ENCODE measurements around the gene CA11. TPM values are rescaled to one million over a fixed set of nuclear protein-coding genes. Genes with fewer than 3 reads are reported as not detected.

CA11 gene
- total RNA-seq, 1 donor from 2014 or later, result not detected

- intact Hi-C loops (cut with DNase I), result loop anchor here (1.0 to 2.0 kb wide), 5 partner anchors 15 to 175 kb away; partner anchors contain the start of genes CYTH2 and GRWD1
- no peak for DNase-seq (ENCODE audit: low spot score in 2 of 2)
- peaks cover 19 to 32% of the 10 kb centered on the region in 2 donors for H3K4me1 ChIP-seq
Observed at GRCh38 chr19:48619692-48620585, 26.0 kb downstream of the CA11 start.

GRCh38 chr19:48618916-48619691 is 26.9 kb downstream of the CA11 start, which contains the start of the genes RPL18 and SPHK2:
Gene RPL18, minus strand, starts transcription at chr19:48619178. Its CDS starts 35 bp downstream, at chr19:48619143.
Gene SPHK2, plus strand, starts transcription at chr19:48619506. Its CDS starts 1,009 bp downstream, at chr19:48620515.
- no peak for TF ChIP-seq CTCF (IDR thresholded peaks at IDR 0.05)
- Histone ChIP-seq H3K4me3 (peak within 1 kb of the TSS; percentile 68 to 95), H3K27me3 (no peaks in the 10 kb centered on the region), H3K9me3 (no peaks in the 10 kb centered on the region), H3K27ac (peak within 1 kb of the TSS; percentile 86 to 87), H3K36me3 (peaks cover 18 to 29% of the 10 kb centered on the region in 2 donors), H3K4me1 (peaks cover 16 to 27% of the 10 kb centered on the region in 2 donors)
- intact Hi-C loops (cut with DNase I), result loop anchor here (1.0 to 2.0 kb wide), 5 partner anchors 16 to 174 kb away; partner anchors contain the start of genes CYTH2 and GRWD1
- DNase-seq (ENCODE audit: low spot score in 2 of 2), result peak; percentile 94 to 99

More at GRCh38 chr19:48619692-48620585, 26.0 kb downstream of the CA11 start:
- TF ChIP-seq CTCF (IDR thresholded peaks at IDR 0.05), result peak in 1 of 3 experiments; percentile 5
- Histone ChIP-seq H3K36me3 (peaks cover 18 to 27% of the 10 kb centered on the region in 2 donors), H3K9me3 (no peaks in the 10 kb centered on the region), H3K27me3 (no peaks in the 10 kb centered on the region), H3K27ac (peak overlapping the region; percentile 86 to 87), H3K4me3 (peak overlapping the region; percentile 68 to 95)

- intact Hi-C loops (cut with DNase I), result loop anchor here (2.0 kb wide), 1 partner anchor 30 kb away; no protein-coding TSS in a partner anchor
- no peak for DNase-seq (ENCODE audit: low spot score in 2 of 2)
- no peaks in the 10 kb centered on the region for H3K9me3 ChIP-seq
- peaks cover 18 to 29% of the 10 kb centered on the region in 2 donors for H3K36me3 ChIP-seq
- TF ChIP-seq CTCF (IDR thresholded peaks at IDR 0.05), result no peak
- H3K4me1 ChIP-seq, result peaks cover 12 to 23% of the 10 kb centered on the region in 2 donors
- H3K27me3 ChIP-seq, result no peaks in the 10 kb centered on the region
- peak overlapping the region; percentile 68 to 95 for H3K4me3 ChIP-seq
- peak overlapping the region; percentile 74 to 87 for H3K27ac ChIP-seq
Observed at GRCh38 chr19:48618278-48618915, 27.6 kb downstream of the CA11 start.

DNA sequence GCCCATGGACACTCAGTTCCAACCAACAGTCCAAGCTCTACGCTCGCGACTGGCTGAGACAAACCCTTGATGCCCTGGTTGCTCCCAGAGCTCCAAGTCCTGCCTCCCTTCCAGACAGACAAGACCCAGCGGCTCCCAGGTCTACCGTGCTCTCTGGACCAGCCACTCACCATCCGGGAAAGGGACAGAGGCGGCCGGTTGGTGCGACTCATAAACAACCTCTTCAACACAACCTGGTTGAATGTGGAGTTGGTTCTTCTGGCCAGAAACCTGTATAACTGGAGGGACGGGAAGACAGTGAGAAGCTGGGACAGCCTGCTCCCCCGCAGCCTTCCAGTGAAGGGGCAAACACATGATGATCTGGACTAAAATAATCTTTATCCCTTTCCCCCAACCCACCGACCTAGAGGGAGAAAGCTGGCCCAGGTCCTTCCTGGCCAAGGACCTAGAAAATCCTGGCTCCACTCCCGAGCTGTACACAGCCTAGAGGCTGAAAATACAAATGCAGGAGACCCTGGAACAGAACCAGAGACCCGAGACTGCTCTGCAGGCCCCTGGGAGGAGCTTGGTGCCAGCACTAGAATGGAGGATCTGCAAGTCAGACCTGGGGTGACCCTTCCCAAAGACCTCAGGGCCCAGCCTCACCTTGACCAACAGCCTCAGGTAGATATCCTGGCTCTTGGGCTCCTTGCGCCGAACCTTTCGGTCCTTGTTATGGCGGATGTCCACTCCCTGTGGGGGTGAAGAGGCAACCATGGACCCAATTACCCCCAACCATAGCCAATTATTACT is 28.6 kb downstream of the CA11 start:
- Histone ChIP-seq H3K27ac (peak overlapping the region in 1 of 2 donors; percentile 74), H3K27me3 (no peaks in the 10 kb centered on the region), H3K36me3 (peaks cover 18 to 29% of the 10 kb centered on the region in 2 donors), H3K4me1 (peaks cover 10 to 19% of the 10 kb centered on the region in 2 donors), H3K9me3 (no peaks in the 10 kb centered on the region), H3K4me3 (peak overlapping the region; percentile 68 to 95)
- intact Hi-C loops (cut with DNase I), result no loop called here
- TF ChIP-seq CTCF (IDR thresholded peaks at IDR 0.05), result no peak
- no peak for DNase-seq (ENCODE audit: low spot score in 2 of 2)
